ENCODE results near the gene RABGAP1L. TPM values are rescaled to one million over a fixed set of nuclear protein-coding genes. Genes with fewer than 3 reads are reported as not detected.
"Not testable (repeated sequence)": the region's sequence is repeated elsewhere in the genome, so short reads cannot be mapped to it uniquely, and the experiment has no call there.

The RABGAP1L gene
- total RNA-seq, 1 donor from 2014 or later = 48.5 TPM

GRCh38 chr1:174703309-174703708, 544.0 kb downstream of the RABGAP1L start:
- no peak for TF ChIP-seq CTCF (IDR thresholded peaks at IDR 0.05; ENCODE audit: unreplicated experiment)

GRCh38 chr1:174704300-174704699, 545.0 kb downstream of the RABGAP1L start:
- Mint-ChIP-seq H3K4me1 (no peaks in the 10 kb centered on the region), H3K36me3 (no peaks in the 10 kb centered on the region), H3K4me3 (no peak overlapping the region), H3K27ac (no peak overlapping the region), H3K9me3 (no peaks in the 10 kb centered on the region), H3K27me3 (ENCODE audit: low read depth) (no peaks in the 10 kb centered on the region)
- DNase-seq (ENCODE audit: low spot score in 2 of 2, unreplicated experiment in 2 of 2) = no peak
- TF ChIP-seq CTCF (IDR thresholded peaks at IDR 0.05; ENCODE audit: unreplicated experiment) = no peak

More at GRCh38 chr1:174703309-174703708, 544.0 kb downstream of the RABGAP1L start:
- H3K36me3 Mint-ChIP-seq = no peaks in the 10 kb centered on the region
- no peaks in the 10 kb centered on the region for H3K4me1 Mint-ChIP-seq
- no peak overlapping the region for H3K27ac Mint-ChIP-seq
- DNase-seq (ENCODE audit: low spot score in 2 of 2, unreplicated experiment in 2 of 2) = no peak
- no peak overlapping the region for H3K4me3 Mint-ChIP-seq
- H3K9me3 Mint-ChIP-seq = no peaks in the 10 kb centered on the region
- no peaks in the 10 kb centered on the region for H3K27me3 Mint-ChIP-seq (ENCODE audit: low read depth)

GRCh38 chr1:174710868-174711845, 551.8 kb downstream of the RABGAP1L start:
- Mint-ChIP-seq H3K27me3 (ENCODE audit: low read depth) (no peaks in the 10 kb centered on the region), H3K36me3 (peaks cover 2% of the 10 kb centered on the region), H3K27ac (no peak overlapping the region), H3K4me3 (no peak overlapping the region), H3K9me3 (peaks cover 6% of the 10 kb centered on the region), H3K4me1 (no peaks in the 10 kb centered on the region)
- no peak for DNase-seq (ENCODE audit: low spot score in 2 of 2, unreplicated experiment in 2 of 2)
- no peak for TF ChIP-seq CTCF (IDR thresholded peaks at IDR 0.05; ENCODE audit: unreplicated experiment)

- DNase-seq (ENCODE audit: low spot score in 2 of 2, unreplicated experiment in 2 of 2); H3K4me3 Mint-ChIP-seq; H3K27me3 Mint-ChIP-seq (ENCODE audit: low read depth): not testable (repeated sequence)
Measured at GRCh38 chr1:174711848-174712247, 552.5 kb downstream of the RABGAP1L start.

GRCh38 chr1:174712541-174712940, 553.2 kb downstream of the RABGAP1L start:
- H3K4me3 Mint-ChIP-seq = no peak overlapping the region
- DNase-seq (ENCODE audit: low spot score in 2 of 2, unreplicated experiment in 2 of 2) = no peak
- TF ChIP-seq CTCF (IDR thresholded peaks at IDR 0.05; ENCODE audit: unreplicated experiment) = no peak
- no peaks in the 10 kb centered on the region for H3K27me3 Mint-ChIP-seq (ENCODE audit: low read depth)
- no peaks in the 10 kb centered on the region for H3K4me1 Mint-ChIP-seq
- H3K27ac Mint-ChIP-seq = no peak overlapping the region
- peaks cover 2% of the 10 kb centered on the region for H3K36me3 Mint-ChIP-seq
- H3K9me3 Mint-ChIP-seq = peaks cover 6% of the 10 kb centered on the region

More at GRCh38 chr1:174711848-174712247, 552.5 kb downstream of the RABGAP1L start:
- not testable (repeated sequence) for H3K27ac Mint-ChIP-seq, H3K36me3 Mint-ChIP-seq, H3K9me3 Mint-ChIP-seq, H3K4me1 Mint-ChIP-seq

- Mint-ChIP-seq H3K9me3 (peaks cover 6% of the 10 kb centered on the region), H3K27ac (no peak overlapping the region), H3K36me3 (peaks cover 2% of the 10 kb centered on the region), H3K27me3 (ENCODE audit: low read depth) (no peaks in the 10 kb centered on the region), H3K4me3 (no peak overlapping the region), H3K4me1 (no peaks in the 10 kb centered on the region)
- no peak for TF ChIP-seq CTCF (IDR thresholded peaks at IDR 0.05; ENCODE audit: unreplicated experiment)
- no peak for DNase-seq (ENCODE audit: low spot score in 2 of 2, unreplicated experiment in 2 of 2)
Measured at GRCh38 chr1:174713796-174714195, 554.5 kb downstream of the RABGAP1L start.
